Naive thymus-derived CD8-positive, alpha-beta T cell (primary cell): ENCODE data around the gene SSX2IP. TPM values are rescaled to one million over a fixed set of nuclear protein-coding genes. Genes with fewer than 3 reads are reported as not detected.
"Not testable (repeated sequence)": the region's sequence is repeated elsewhere in the genome, so short reads cannot be mapped to it uniquely, and the experiment has no call there.

Experiments
- ATAC-seq, 2 donors: fragments of 150-1000 bp; cut with Tn5 transposase in 1 of 2; sonication (Bioruptor Pico), chemical (Tn5 transposase) in 1 of 2; 1 replicate in 1 of 2; 2 replicates in 1 of 2; pipeline ENCODE4 v1.10.0; 2021; ENCODE audit warnings: mild to moderate bottlenecking in 2 of 2, moderate library complexity in 2 of 2
- POLR2A ChIA-PET: fragments of 350-600 bp; sonication (Branson Sonifier 250); formaldehyde crosslinking; loops from one replicate; lab custom pipeline; 2021; ENCODE audit warnings: antibody characterized with exemption; lab: Charles Lee
- DNase-seq, 10 donors: peaks; one replicate each; pipeline versions ENCODE4 v3.0.0 to v3.0.0-alpha.2; 2020 to 2022
- H3K27ac Mint-ChIP-seq, 10 donors: one replicate each; pipeline ENCODE4 v1.8.0; 2020 to 2022; ENCODE audit warnings: mild to moderate bottlenecking in 10 of 10, mixed read lengths in 10 of 10, moderate library complexity in 4 of 10, inconsistent platforms in 1 of 10
- H3K27me3 Mint-ChIP-seq, 5 donors: one replicate each; pipeline ENCODE4 v1.8.0; 2021 to 2022; ENCODE audit warnings: mixed read lengths in 5 of 5
- H3K36me3 Mint-ChIP-seq, 3 donors: one replicate each; pipeline ENCODE4 v1.8.0; 2020 to 2022; ENCODE audit warnings: mixed read lengths in 3 of 3, mild to moderate bottlenecking in 2 of 3, inconsistent platforms in 1 of 3
- H3K4me1 Mint-ChIP-seq, 4 donors: one replicate each; pipeline ENCODE4 v1.8.0; 2021 to 2022; ENCODE audit warnings: mixed read lengths in 4 of 4
- H3K4me3 Mint-ChIP-seq, 10 donors: one replicate each; pipeline ENCODE4 v1.8.0; 2020 to 2022; ENCODE audit warnings: mild to moderate bottlenecking in 10 of 10, mixed read lengths in 10 of 10, moderate library complexity in 6 of 10, inconsistent platforms in 1 of 10
- H3K9me3 Mint-ChIP-seq, 9 donors: one replicate each; pipeline ENCODE4 v1.8.0; 2020 to 2022; ENCODE audit warnings: mixed read lengths in 9 of 9, mild to moderate bottlenecking in 3 of 9, inconsistent platforms in 1 of 9, moderate library complexity in 1 of 9
- polyA plus RNA-seq, 3 donors: library from polyadenylated mRNA; unstranded; fragments of 300-500 nt; fragmentation: Illumina TruSeq; gene quantifications; one replicate each; pipeline ENCODE4 v1.2.3, GENCODE V29; 2021
- total RNA-seq, 8 experiments: library from RNA in 2 of 8; stranded (reverse) in 2 of 8; gene quantifications; one replicate each; pipeline ENCODE4 v1.2.3 and lab custom pipeline; 2021 to 2026

SSX2IP gene
- total and polyA plus RNA-seq, 5 experiments from 2014 or later, result 6.9 to 11.4 (median 9.9) TPM

DNA sequence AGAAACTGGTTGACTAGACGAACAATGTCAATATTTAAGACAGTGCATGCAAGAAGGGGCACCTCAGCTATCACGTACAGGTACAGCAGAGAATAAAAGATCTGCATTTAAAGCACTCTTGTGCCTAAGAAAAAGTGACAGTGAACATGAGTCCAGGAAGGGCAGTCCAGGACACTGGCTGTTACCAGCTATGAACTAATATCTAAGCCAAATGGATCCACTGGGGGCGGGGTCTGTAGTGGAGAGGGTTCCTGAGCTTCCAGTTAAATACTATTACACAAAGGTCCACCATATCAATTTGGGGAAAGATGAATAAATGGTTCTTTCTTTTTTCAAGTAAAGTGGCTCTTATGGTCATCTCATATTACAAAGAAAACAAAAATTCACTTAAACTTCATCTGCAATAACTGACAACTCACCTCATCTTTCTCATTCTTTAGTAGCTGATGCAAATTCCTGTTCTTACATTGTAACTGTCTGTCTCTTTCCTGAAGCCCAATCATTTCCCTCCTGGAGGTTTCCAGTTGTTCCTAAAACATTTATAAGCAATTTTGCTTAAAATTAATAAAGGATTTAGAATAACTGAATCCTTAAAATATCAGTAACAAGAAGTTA is 24.5 kb downstream of the SSX2IP start:
- no peaks in the 10 kb centered on the region for H3K27me3 Mint-ChIP-seq
- peaks cover 0 to 6% (median 0%) of the 10 kb centered on the region in 4 donors for H3K4me1 Mint-ChIP-seq
- no peak overlapping the region for H3K27ac Mint-ChIP-seq
- no peaks in the 10 kb centered on the region for H3K9me3 Mint-ChIP-seq
- POLR2A ChIA-PET, result no interaction called here
- H3K36me3 Mint-ChIP-seq, result peaks cover 0 to 45% (median 10%) of the 10 kb centered on the region in 3 donors
- DNase-seq (no peak), ATAC-seq (no peak)
- H3K4me3 Mint-ChIP-seq, result no peak overlapping the region

DNA sequence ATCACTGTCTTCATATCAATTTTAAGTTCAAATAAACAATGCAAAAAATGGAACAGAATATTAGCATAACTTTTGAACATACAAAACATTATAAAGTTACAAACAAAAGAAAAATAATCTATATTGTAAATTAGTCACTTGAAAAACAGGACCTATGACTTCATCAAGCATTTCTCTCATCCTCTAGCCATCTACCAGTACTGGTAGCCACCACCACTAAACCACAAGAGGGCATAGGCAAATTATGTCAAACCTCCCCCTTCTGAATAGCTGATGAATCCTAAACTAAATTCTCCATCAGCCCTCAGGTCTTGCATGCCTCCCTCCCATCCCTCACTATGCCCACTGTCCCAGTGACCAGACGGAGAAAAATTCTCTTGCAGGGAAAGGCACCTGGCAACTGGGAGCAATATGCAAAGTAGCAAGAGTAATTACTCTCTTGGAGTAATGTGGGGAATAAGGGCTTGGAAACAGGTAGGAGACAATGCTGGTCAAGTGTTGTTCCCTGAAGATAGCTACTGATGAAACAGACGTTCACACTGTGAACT is 37.1 kb downstream of the SSX2IP start:
- no peaks in the 10 kb centered on the region for H3K4me1 Mint-ChIP-seq
- no peaks in the 10 kb centered on the region for H3K9me3 Mint-ChIP-seq
- ATAC-seq, result no peak
- no peak overlapping the region for H3K27ac Mint-ChIP-seq
- no peak for DNase-seq
- POLR2A ChIA-PET, result no interaction called here
- H3K4me3 Mint-ChIP-seq, result no peak overlapping the region
- no peaks in the 10 kb centered on the region for H3K27me3 Mint-ChIP-seq
- peaks cover 6 to 64% (median 30%) of the 10 kb centered on the region in 3 donors for H3K36me3 Mint-ChIP-seq

DNA sequence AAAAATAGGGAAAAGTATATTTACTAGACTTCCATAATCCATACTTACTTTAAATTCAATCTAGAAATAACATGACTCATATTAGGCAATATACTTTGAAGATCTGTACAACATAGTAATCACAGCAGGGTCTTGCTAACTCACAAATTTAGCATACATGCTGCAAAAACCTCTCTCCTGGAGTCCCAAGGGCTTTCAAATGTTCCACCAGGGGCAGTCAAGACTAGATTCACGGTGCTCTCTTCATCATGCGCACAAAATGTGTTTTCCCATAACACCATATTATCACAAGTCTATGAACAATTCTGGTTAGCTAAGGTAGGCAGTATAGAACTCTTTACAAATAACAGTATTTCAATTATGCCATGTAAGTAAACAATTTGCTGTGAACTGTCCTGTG is 45.8 kb downstream of the SSX2IP start:
- ATAC-seq (no peak), DNase-seq (no peak)
- Mint-ChIP-seq H3K27ac (no peak overlapping the region), H3K9me3 (no peaks in the 10 kb centered on the region), H3K4me1 (no peaks in the 10 kb centered on the region), H3K4me3 (no peak overlapping the region), H3K27me3 (no peaks in the 10 kb centered on the region), H3K36me3 (peaks cover 0 to 14% (median 13%) of the 10 kb centered on the region in 3 donors)
- POLR2A ChIA-PET, result no interaction called here

DNA sequence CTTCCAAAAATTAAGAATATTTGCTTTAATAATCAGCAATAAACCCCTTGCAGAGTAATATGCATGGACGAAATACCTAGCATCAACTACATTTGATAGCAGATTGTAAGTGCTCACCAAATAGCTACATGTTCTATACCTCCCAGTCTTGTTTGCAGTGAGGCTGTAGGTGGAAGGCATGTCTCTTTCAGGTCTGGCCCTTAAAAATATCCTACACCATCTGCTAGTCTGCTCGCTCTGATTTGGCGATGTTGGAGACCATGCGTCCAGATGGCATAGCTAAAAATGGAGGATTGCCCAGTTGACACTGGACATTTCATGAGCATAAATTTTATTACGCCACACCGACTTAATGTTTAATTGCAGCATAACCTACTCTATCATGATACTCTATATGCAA is 47.1 kb downstream of the SSX2IP start:
- H3K27ac Mint-ChIP-seq, result no peak overlapping the region
- POLR2A ChIA-PET, result no interaction called here
- DNase-seq, result no peak
- H3K9me3 Mint-ChIP-seq, result no peaks in the 10 kb centered on the region
- no peak overlapping the region for H3K4me3 Mint-ChIP-seq
- H3K36me3 Mint-ChIP-seq, result peaks cover 0 to 10% (median 8%) of the 10 kb centered on the region in 3 donors
- no peak for ATAC-seq
- H3K4me1 Mint-ChIP-seq, result no peaks in the 10 kb centered on the region
- peaks cover 0 to 1% (median 0%) of the 10 kb centered on the region in 5 donors for H3K27me3 Mint-ChIP-seq

DNA sequence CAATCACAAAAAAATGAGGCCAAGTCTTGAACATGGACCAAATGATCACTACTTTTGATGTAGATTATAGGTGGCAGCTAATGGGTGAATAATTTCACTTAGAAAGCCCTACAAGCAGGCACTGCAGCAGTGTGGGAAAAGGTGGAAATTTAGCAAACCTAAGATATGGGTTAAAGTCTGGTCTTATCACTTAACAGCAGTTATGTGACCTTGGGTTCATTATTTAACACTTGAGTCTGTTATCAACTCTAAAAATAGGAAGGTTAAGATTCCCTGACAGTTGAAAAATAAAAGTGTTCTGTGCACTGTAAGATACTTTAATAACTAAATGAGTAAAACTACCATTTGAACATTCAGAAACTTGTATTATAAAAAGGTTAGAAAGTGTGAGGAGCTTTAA is 47.5 kb downstream of the SSX2IP start:
- DNase-seq (no peak), ATAC-seq (no peak)
- Mint-ChIP-seq H3K4me1 (no peaks in the 10 kb centered on the region), H3K4me3 (no peak overlapping the region), H3K36me3 (peaks cover 0 to 10% (median 8%) of the 10 kb centered on the region in 3 donors), H3K27ac (no peak overlapping the region), H3K9me3 (no peaks in the 10 kb centered on the region), H3K27me3 (peaks cover 0 to 5% (median 0%) of the 10 kb centered on the region in 5 donors)
- POLR2A ChIA-PET, result no interaction called here

DNA sequence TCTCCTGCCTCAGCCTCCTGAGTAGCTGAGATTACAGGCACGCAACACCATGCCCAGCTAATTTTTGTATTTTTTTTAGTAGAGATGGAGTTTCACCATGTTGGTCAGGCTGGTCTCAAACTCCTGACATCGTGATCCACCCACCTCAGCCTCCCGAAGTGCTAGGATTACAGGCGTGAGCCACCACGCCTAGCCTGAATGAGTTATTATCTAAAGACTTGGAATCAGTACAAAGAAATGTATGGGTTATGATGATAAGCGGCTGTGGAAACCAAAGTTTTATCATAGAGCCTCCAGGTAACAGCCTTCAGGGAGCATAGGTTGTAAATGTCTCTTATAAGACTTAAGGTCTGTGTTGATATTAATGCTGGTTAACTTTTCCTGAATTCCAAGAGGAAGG is 50.5 kb downstream of the SSX2IP start:
- DNase-seq, ATAC-seq, H3K4me1 Mint-ChIP-seq, H3K9me3 Mint-ChIP-seq, POLR2A ChIA-PET, H3K27ac Mint-ChIP-seq, H3K4me3 Mint-ChIP-seq, H3K36me3 Mint-ChIP-seq: not testable (repeated sequence)
- peaks cover 0 to 11% (median 1%) of the 10 kb centered on the region in 5 donors for H3K27me3 Mint-ChIP-seq

DNA sequence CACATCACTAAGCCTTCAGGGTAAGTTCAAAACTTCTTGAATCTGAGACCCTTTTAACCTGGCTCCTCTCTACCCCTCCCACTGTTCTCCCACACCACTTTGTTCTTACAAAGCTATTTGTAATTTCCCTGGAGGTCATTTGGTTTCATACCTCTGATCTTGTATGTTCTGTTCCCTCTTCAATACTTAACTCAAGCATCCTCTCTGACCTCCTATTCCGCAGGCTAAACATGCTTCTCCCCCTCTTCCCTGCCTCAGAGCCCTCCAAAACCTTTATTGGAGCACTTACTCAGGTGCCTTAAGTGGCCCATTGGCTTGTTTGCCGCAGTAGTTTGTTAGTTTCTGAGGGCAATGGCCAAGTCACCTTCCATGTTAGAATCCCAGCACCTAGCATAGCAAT is 54.8 kb downstream of the SSX2IP start:
- ATAC-seq, result no peak
- POLR2A ChIA-PET, result no interaction called here
- Mint-ChIP-seq H3K27me3 (peaks cover 1 to 24% (median 5%) of the 10 kb centered on the region in 5 donors), H3K27ac (no peak overlapping the region), H3K9me3 (peaks cover 0 to 3% (median 0%) of the 10 kb centered on the region in 9 donors), H3K4me1 (no peaks in the 10 kb centered on the region), H3K4me3 (no peak overlapping the region), H3K36me3 (no peaks in the 10 kb centered on the region)
- no peak for DNase-seq

DNA sequence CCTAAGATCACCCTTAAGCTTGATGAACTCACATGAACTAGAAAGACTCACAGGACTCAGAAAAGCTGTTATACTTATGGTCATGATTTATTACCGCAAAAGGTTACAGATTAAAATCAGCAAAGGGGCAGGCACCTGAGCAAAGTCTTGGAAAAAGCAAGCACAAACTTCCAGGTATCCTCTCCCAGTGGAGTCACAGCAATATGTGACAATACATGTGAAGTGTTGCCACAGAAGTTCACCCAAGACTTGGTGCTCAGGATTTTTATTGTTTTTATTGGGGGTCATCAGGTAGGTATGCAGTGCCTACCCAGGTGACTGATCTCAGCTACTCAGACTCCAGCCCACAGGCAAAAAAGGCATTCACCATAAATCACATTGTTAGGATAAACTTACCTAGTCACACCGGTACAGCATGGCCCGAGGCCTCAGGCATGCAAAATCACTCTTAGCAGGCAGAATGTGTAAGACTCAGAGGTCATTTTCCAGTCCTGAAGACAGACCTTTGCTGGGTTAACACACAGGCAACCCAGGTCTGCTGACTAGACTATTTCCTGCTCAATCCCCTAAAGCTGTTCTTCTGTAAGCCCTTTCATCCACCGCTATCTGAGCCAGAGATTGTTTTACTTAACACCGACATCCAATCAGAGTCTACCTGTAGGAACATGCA is 55.6 kb downstream of the SSX2IP start:
- peaks cover 0 to 3% (median 0%) of the 10 kb centered on the region in 9 donors for H3K9me3 Mint-ChIP-seq
- DNase-seq, result no peak
- POLR2A ChIA-PET, result no interaction called here
- no peaks in the 10 kb centered on the region for H3K36me3 Mint-ChIP-seq
- no peaks in the 10 kb centered on the region for H3K4me1 Mint-ChIP-seq
- ATAC-seq, result no peak
- H3K27me3 Mint-ChIP-seq, result peaks cover 1 to 24% (median 5%) of the 10 kb centered on the region in 5 donors
- no peak overlapping the region for H3K4me3 Mint-ChIP-seq
- H3K27ac Mint-ChIP-seq, result no peak overlapping the region

DNA sequence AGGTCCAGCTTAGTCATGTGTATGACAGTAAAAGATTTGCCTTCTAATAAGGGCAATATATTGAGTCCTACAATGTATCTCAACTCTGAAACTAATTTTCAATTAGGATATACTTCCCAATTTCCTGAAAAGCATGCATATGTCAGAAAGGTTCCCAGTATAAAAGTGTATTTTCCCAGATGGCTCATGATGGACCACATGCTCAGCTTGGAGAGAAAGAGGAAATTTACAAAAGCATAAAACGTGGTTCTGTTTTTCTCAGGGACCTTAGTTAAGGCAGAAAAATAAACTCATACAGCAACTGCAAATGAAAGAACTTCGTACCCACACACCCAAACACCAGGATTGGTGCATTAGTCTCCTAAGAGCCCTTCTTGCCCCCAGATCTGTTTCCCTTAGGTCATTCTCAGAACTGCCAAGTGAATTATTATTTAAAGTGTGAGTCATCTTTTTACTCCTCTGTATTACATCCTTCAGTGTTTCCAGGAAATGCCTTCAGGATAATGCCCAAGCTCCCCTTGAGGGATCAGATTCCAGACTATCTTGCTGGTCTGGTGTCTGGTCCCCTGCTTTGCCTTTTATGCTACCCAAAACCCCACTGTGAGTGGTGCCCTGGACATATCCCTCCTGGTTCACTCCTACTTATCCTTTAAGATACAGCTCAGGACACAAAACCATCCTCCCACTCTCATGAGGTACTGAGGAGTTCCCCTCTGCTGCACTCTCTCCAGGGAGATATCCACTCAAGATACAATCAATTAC is 57.4 kb downstream of the SSX2IP start:
- H3K36me3 Mint-ChIP-seq, result no peaks in the 10 kb centered on the region
- H3K9me3 Mint-ChIP-seq, result peaks cover 0 to 3% (median 0%) of the 10 kb centered on the region in 9 donors
- no peak for ATAC-seq
- no peak overlapping the region for H3K4me3 Mint-ChIP-seq
- peaks cover 1 to 24% (median 9%) of the 10 kb centered on the region in 5 donors for H3K27me3 Mint-ChIP-seq
- H3K4me1 Mint-ChIP-seq, result no peaks in the 10 kb centered on the region
- no peak overlapping the region for H3K27ac Mint-ChIP-seq
- POLR2A ChIA-PET, result no interaction called here
- no peak for DNase-seq

DNA sequence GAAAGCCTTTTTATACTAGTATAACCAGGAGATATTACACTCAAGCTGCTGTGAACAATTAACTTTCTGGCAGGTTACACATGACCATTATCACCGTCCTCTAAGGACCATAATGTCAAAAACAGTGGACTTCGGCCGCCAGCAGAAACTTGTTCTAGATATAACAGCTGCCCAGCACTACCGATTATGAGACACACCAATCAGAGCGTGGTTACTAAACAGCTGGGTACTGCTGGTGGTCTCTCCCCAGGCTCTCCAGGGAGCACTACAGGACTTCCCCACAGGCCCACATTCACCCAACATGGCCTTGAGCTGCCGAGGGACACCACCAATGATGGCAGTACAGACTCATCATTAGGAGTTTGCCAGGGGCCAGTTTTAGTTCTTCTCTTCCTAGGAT is 58.1 kb downstream of the SSX2IP start:
- Mint-ChIP-seq H3K27ac (no peak overlapping the region), H3K36me3 (no peaks in the 10 kb centered on the region), H3K27me3 (peaks cover 1 to 24% (median 9%) of the 10 kb centered on the region in 5 donors), H3K4me3 (no peak overlapping the region), H3K4me1 (no peaks in the 10 kb centered on the region), H3K9me3 (peaks cover 0 to 3% (median 0%) of the 10 kb centered on the region in 9 donors)
- DNase-seq (no peak), ATAC-seq (no peak)
- POLR2A ChIA-PET, result no interaction called here

DNA sequence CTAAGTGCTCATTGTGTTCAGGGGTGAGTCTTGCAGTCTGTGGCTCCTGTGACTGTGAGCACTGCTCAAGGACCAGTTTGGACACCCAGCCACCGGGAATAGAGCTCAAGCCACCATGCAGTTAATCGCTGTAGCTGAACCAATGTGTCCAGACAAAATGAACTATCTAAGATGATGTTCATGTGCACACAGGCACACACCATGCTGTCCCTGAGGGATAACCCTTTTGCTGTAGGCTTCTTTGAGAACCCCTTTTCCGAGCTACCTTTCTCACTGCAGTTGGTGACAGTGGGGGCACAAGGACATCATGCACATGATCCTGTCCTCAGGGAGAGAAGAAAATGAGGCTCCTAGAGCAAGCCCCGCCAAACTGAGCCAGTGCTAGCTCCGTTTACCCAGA is 65.4 kb downstream of the SSX2IP start:
- no peaks in the 10 kb centered on the region for H3K9me3 Mint-ChIP-seq
- POLR2A ChIA-PET, result no interaction called here
- no peak for ATAC-seq

DNA sequence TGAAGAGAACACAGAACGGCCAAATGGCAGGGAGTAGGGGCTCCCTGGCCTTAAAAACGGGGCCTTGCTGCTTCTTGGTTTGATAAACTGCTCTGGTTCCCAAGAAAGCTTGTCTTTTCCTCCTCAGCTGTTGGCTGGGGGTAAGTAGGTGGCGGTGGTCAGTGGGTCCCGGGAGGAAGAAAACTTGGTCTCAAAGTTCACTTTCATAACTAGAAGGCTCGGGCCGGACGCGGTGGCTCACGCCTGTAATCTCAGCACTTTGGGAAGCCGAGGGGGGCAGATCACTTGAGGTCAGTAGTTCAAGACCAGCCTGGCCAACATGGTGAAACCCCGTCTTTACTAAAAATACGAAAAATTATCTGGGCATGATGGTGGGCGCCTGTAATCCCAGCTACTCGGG is 68.7 kb downstream of the SSX2IP start:
- no peaks in the 10 kb centered on the region for H3K9me3 Mint-ChIP-seq
- H3K27ac Mint-ChIP-seq, result no peak overlapping the region
- H3K27me3 Mint-ChIP-seq, result peaks cover 1 to 8% (median 4%) of the 10 kb centered on the region in 5 donors
- ATAC-seq (no peak), DNase-seq (peak in 1 of 10 donors; percentile 2)
- H3K36me3 Mint-ChIP-seq, result no peaks in the 10 kb centered on the region
- peaks cover 2 to 11% (median 5%) of the 10 kb centered on the region in 4 donors for H3K4me1 Mint-ChIP-seq
- H3K4me3 Mint-ChIP-seq, result peak overlapping the region in 4 of 10 donors; percentile 14 to 80 (median 64)
- POLR2A ChIA-PET, result interaction anchor here (1.8 kb wide), 1 partner anchor 10 kb away, joined by 13 read pairs; no protein-coding TSS in a partner anchor

More for the DNA sequence above, 65.4 kb downstream of the SSX2IP start:
- H3K27me3 Mint-ChIP-seq, result peaks cover under 1 to 9% (median 6%) of the 10 kb centered on the region in 5 donors
- H3K4me3 Mint-ChIP-seq, result no peak overlapping the region
- DNase-seq, result no peak
- H3K27ac Mint-ChIP-seq, result no peak overlapping the region
- H3K36me3 Mint-ChIP-seq, result no peaks in the 10 kb centered on the region
- peaks cover 2 to 11% (median 4%) of the 10 kb centered on the region in 4 donors for H3K4me1 Mint-ChIP-seq
